Measurements from ENCODE around the gene UNC13A. TPM values are rescaled to one million over a fixed set of nuclear protein-coding genes. Genes with fewer than 3 reads are reported as not detected.

Gene UNC13A
- total and polyA plus RNA-seq, 2 of the 8 experiments (the other 6 are each of a cell fraction or from before 2014, with no cell fraction given): 13.1 to 47.6 TPM

DNA sequence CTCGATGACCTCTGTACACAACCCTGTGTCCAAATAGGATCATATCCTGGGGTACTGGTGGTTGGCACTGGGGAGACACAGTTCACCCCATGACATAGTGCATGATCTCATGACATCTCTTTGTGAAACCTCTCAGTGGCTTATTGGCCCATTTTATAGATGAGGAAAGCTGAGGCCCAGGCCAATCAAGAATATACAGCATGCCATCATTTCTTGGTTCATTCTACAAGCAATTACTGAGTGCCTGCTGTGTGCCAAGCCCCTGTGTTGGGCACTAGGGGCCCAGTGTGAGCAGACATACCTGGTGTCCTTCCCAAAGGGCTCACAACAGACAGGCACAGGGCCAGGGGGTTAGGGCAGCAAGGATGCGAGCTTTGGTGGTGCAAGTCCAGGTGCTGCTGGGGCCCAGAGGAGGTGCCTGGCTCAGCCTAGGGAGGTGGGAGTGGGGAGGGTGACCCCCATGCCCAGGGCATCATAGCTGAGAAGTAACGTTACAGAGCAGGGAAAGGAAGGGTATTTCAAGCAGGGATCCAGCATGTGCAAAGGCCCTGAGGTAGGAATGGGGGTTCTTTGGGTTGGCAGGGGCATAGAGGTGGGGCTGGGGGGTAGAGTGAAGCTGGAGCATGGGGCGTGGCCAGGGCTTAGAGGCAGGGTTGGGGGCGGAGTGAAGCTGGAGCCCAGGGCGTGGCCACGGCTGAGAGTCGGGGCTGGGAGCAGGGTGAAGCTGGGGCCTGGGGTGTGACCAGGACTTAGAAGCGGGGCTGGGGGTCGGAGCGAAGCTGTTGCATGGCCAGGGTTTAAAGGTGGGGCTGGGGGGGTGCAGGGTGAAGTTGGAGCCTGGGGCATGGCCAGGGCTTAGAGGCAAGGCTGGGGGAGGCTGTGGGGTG is 112.0 kb downstream of the UNC13A start:
- Histone ChIP-seq H3K4me3 (ENCODE audit: extremely low read depth in 1 of 4, insufficient read depth in 2 of 4, low read depth in 3 of 4, low read length in 4 of 4) (0 out of 8 replicates have a peak overlapping the region, but pooled peaks of 1 of the 4 experiments have one; percentile 32), H3K36me3 (ENCODE audit: control insufficient read depth in 2 of 4, insufficient read depth in 4 of 4, low read length in 3 of 4) (peaks cover 0 to 6% (median 1%) of the 10 kb centered on the region in 4 experiments; a peak in 3 of 8 replicates), H3K27me3 (replicated peaks in 1 of 4; ENCODE audit: control insufficient read depth in 3 of 4, extremely low read depth in 1 of 4, insufficient read depth in 3 of 4, low read length in 3 of 4) (no peaks in the 10 kb centered on the region), H4K20me1 (replicated peaks in 1 of 2; ENCODE audit: control insufficient read depth in 1 of 2, insufficient read depth in 2 of 2, low read length in 2 of 2) (peaks cover 3 to 5% of the 10 kb centered on the region in 2 experiments), H3K14ac (ENCODE audit: insufficient read length) (no peak overlapping the region), H3K9ac (replicated peaks in 1 of 4; ENCODE audit: extremely low read depth in 1 of 4, low read depth in 3 of 4, low read length in 3 of 4) (no peak overlapping the region), H3K4me1 (replicated peaks in 1 of 4; ENCODE audit: control insufficient read depth in 3 of 4, insufficient read depth in 4 of 4, low read length in 3 of 4) (peaks cover 0 to 18% (median 14%) of the 10 kb centered on the region in 4 experiments; a peak in 6 of 7 replicates), H3K9me3 (ENCODE audit: insufficient read depth in 2 of 2, low read depth in 1 of 2, low read length in 1 of 2) (no peaks in the 10 kb centered on the region), H2BK5ac (ENCODE audit: low read depth, low read length) (peak overlapping the region; percentile 8; the same call in 1 of the 2 replicates), H3K56ac (replicated peaks; ENCODE audit: insufficient read length, low read depth, low read length) (no peak overlapping the region), H3K23me2 (ENCODE audit: low read depth, low read length) (no peaks in the 10 kb centered on the region; the same call in 1 of the 2 replicates), H2BK12ac (ENCODE audit: low read depth, low read length) (no peak overlapping the region), H3K79me2 (ENCODE audit: control insufficient read depth in 1 of 2, insufficient read depth in 2 of 2, low read length in 2 of 2) (no peaks in the 10 kb centered on the region), H3K27ac (ENCODE audit: low read depth, low read length) (no peak overlapping the region), H3K18ac (ENCODE audit: extremely low read depth, low read length) (no peak overlapping the region), H4K5ac (ENCODE audit: insufficient read length, low read depth, low read length) (peak overlapping the region; percentile 15), H4K8ac (ENCODE audit: extremely low read depth, insufficient read depth, low read length) (peak overlapping the region; percentile 15; the same call in 1 of the 2 replicates), H2BK15ac (ENCODE audit: low read length) (no peak overlapping the region), H2BK20ac (ENCODE audit: low read length) (no peak overlapping the region), H2AFZ (ENCODE audit: low read length) (no peak overlapping the region), H2BK120ac (replicated peaks; ENCODE audit: low read depth, low read length) (no peak overlapping the region), H4K91ac (replicated peaks; ENCODE audit: insufficient read length, low read length) (no peak overlapping the region), H3K4me2 (ENCODE audit: insufficient read depth in 1 of 2, low read depth in 2 of 2, low read length in 2 of 2) (peak overlapping the region in 1 of 2 experiments; percentile 50; a peak in 2 of 4 replicates), H3K23ac (ENCODE audit: insufficient read length) (no peak overlapping the region), H2AK5ac (ENCODE audit: low read depth, low read length) (no peak overlapping the region), H3K79me1 (ENCODE audit: low read depth, low read length) (peaks cover 3% of the 10 kb centered on the region; the same call in 1 of the 2 replicates), H3K4ac (replicated peaks; ENCODE audit: insufficient read length, low read depth, low read length) (no peak overlapping the region)
- ChIA-PET CTCF (ENCODE audit: partially characterized antibody) (interaction anchor here (0.6 to 4.9 kb wide), 14 partner anchors 10 to 135 kb away, joined by 3 to 38 read pairs (median 5); no protein-coding TSS in a partner anchor), POLR2A (ENCODE audit: partially characterized antibody) (interaction anchor here (0.8 to 1.3 kb wide), 3 partner anchors 64 to 309 kb away, joined by 3 to 6 read pairs (median 4); partner anchors contain the start of genes BABAM1 and PGLS)
- no peak for DNase-seq (ENCODE audit: low read depth in 1 of 2, low spot score in 2 of 2)
- 77% methylated on average over 4 of the region's 11 CpGs; no CpG with 5 or more reads in 1 of the 2 experiments for WGBS, 2 experiments (ENCODE audit: extremely low coverage in 1 of 2, insufficient coverage in 1 of 2, insufficient read length in 1 of 2, insufficient replicate concordance in 2 of 2, low coverage in 1 of 2, low lambda C conversion rate in 2 of 2, missing lambda C conversion rate in 1 of 2)
- no peak for FAIRE-seq
- TF ChIP-seq KDM1A (IDR thresholded peaks at IDR 0.05; ENCODE audit: borderline replicate concordance, low read length) (peak; percentile 91; the same call in 1 of the 2 replicates), TAF1 (IDR thresholded peaks at IDR 0.05; ENCODE audit: low read depth, low read length) (no peak)
